ENCODE results near the gene PEX5L. TPM values are rescaled to one million over a fixed set of nuclear protein-coding genes. Genes with fewer than 3 reads are reported as not detected.

PEX5L gene
- polyA plus RNA-seq, 2 of the 4 experiments (the other 2 are of a cell fraction) = 0.06 to 0.08 TPM

DNA sequence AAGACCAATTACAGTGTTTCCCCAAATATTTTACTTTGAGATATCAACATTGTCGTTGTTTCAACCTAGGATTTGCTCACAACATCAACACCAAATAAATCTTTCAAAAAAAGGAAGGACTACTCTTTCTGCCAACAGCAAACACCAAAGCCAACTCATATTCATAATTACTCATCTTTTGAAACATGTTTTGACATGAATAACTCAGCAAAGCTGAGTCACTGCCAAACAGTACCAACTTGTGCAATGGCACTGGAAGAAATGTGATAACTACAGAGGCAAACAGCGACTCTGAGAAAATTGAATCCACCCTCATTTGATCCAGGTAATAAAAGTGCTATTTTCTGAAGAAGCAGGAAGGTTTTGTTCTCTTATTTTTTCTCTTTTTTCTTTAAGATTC, 67.2 kb downstream of the PEX5L start:
- FAIRE-seq (no peak), DNase-seq (ENCODE audit: low read depth in 1 of 2, low spot score in 1 of 2) (peak; percentile 3 to 59), ATAC-seq (peak; percentile 41 to 73; a peak in 2 of 6 replicates)
- Histone ChIP-seq H3K4me1 (0 out of 3 replicates have a peak, but pooled peaks cover 8% of the 10 kb centered on the region), H3K4me3 (no peak overlapping the region), H3K4me2 (peak overlapping the region; percentile 28; the same call in 1 of the 3 replicates), H3K27ac (peak overlapping the region in 1 of 2 experiments; percentile 20; a peak in 1 of 6 replicates), H3K9me3 (no peaks in the 10 kb centered on the region)
- POLR2A ChIA-PET = interaction anchor here (0.5 kb wide), 1 partner anchor 320 kb away, joined by 4 read pairs; no protein-coding TSS in a partner anchor
- TF ChIP-seq, protein P1, sequence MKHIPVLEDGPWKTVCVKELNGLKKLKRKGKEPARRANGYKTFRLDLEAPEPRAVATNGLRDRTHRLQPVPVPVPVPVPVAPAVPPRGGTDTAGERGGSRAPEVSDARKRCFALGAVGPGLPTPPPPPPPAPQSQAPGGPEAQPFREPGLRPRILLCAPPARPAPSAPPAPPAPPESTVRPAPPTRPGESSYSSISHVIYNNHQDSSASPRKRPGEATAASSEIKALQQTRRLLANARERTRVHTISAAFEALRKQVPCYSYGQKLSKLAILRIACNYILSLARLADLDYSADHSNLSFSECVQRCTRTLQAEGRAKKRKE (CRISPR knock-in tag; IDR thresholded peaks at IDR 0.05; ENCODE audit: low read depth) = no peak
- TF ChIP-seq SREBF2 (IDR thresholded peaks at IDR 0.05) = no peak
- TF ChIP-seq EP300 (IDR thresholded peaks at IDR 0.05) = no peak
- TF ChIP-seq FOSB (CRISPR knock-in tag; IDR thresholded peaks at IDR 0.05) = no peak
- TF ChIP-seq, protein P2, sequence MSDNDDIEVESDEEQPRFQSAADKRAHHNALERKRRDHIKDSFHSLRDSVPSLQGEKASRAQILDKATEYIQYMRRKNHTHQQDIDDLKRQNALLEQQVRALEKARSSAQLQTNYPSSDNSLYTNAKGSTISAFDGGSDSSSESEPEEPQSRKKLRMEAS (IDR thresholded peaks at IDR 0.05) = no peak
- TF ChIP-seq MAZ (IDR thresholded peaks at IDR 0.05; ENCODE audit: borderline replicate concordance, low read depth, low read length) = no peak
- no peak for TF ChIP-seq RAD21 (conservative IDR thresholded peaks at IDR 0.05 in 1 of 2, IDR thresholded peaks at IDR 0.05 in 1 of 2)
- no peak for TF ChIP-seq ESRRA (IDR thresholded peaks at IDR 0.05; ENCODE audit: borderline replicate concordance, low read length)
- no peak for TF ChIP-seq CHD2 (IDR thresholded peaks at IDR 0.05; ENCODE audit: low read length, partially characterized antibody)
- TF ChIP-seq TP53 (CRISPR knock-in tag; IDR thresholded peaks at IDR 0.05) = no peak
- no peak for TF ChIP-seq CBX8 (IDR thresholded peaks at IDR 0.05)
- TF ChIP-seq RNF2 (IDR thresholded peaks at IDR 0.05; ENCODE audit: borderline replicate concordance, low read depth) = no peak
- TF ChIP-seq FOSL2 (IDR thresholded peaks at IDR 0.05) = peak; percentile 68
- TF ChIP-seq FOSL2 (CRISPR knock-in tag; IDR thresholded peaks at IDR 0.05) = peak; percentile 81
- peak; percentile 47 to 77 for TF ChIP-seq CEBPB (IDR thresholded peaks at IDR 0.05)
- TF ChIP-seq KDM5A (IDR thresholded peaks at IDR 0.05) = no peak
- no peak for TF ChIP-seq EHF (CRISPR knock-in tag; IDR thresholded peaks at IDR 0.05)
- TF ChIP-seq JUNB (IDR thresholded peaks at IDR 0.05) = peak; percentile 68
- TF ChIP-seq, protein P3, sequence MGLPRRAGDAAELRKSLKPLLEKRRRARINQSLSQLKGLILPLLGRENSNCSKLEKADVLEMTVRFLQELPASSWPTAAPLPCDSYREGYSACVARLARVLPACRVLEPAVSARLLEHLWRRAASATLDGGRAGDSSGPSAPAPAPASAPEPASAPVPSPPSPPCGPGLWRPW (IDR thresholded peaks at IDR 0.05) = 0 out of 2 replicates have a peak, but pooled peaks have one; percentile 49
- CTCF ChIA-PET = no interaction called here
- 7% methylated on average over 2 of the region's 2 CpGs for WGBS (ENCODE audit: missing lambda C conversion rate)

DNA sequence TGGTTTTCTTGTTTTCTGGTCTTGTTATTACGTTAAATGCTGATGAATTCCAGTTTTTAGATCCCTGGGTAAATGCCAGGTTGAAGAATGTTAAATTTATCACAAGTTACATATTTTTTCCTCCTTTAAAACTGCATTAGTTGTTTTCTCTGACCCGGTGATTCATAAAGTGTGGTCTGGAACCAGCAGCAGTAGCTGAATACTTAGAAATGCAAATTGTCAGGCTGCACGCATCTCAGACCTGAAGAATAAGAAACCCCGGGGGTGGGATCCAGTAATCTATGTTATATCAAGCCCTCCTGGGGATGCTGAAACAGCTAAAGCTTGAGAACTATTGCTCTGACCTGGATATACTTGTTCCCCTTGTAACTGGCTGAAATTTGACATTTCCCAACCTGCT, 69.1 kb downstream of the PEX5L start:
- 59% methylated on average over 4 of the region's 4 CpGs for WGBS (ENCODE audit: missing lambda C conversion rate)
- 0 out of 3 replicates have a peak, but pooled peaks cover 8% of the 10 kb centered on the region for H3K4me1 ChIP-seq
- DNase-seq (ENCODE audit: low read depth in 1 of 2, low spot score in 1 of 2) = no peak
- H3K27ac ChIP-seq = no peak overlapping the region
- FAIRE-seq = no peak
- CTCF ChIA-PET = interaction anchor here (0.6 to 1.1 kb wide), 2 partner anchors 21 to 22 kb away, joined by 3 to 4 read pairs; no protein-coding TSS in a partner anchor
- TF ChIP-seq HOXA7 (CRISPR knock-in tag; IDR thresholded peaks at IDR 0.05) (no peak), CEBPB (IDR thresholded peaks at IDR 0.05) (no peak), MYC (IDR thresholded peaks at IDR 0.05; ENCODE audit: borderline replicate concordance, low read length) (no peak), CBX8 (IDR thresholded peaks at IDR 0.05) (no peak), PHF8 (IDR thresholded peaks at IDR 0.05; ENCODE audit: borderline replicate concordance, low read depth) (no peak), FOSB (CRISPR knock-in tag; IDR thresholded peaks at IDR 0.05) (no peak), HEYL (CRISPR knock-in tag; IDR thresholded peaks at IDR 0.05) (no peak), RFX5 (IDR thresholded peaks at IDR 0.05) (no peak), JUN (IDR thresholded peaks at IDR 0.05) (no peak)
- TF ChIP-seq, protein P3 (IDR thresholded peaks at IDR 0.05) = no peak
- TF ChIP-seq, protein P4, sequence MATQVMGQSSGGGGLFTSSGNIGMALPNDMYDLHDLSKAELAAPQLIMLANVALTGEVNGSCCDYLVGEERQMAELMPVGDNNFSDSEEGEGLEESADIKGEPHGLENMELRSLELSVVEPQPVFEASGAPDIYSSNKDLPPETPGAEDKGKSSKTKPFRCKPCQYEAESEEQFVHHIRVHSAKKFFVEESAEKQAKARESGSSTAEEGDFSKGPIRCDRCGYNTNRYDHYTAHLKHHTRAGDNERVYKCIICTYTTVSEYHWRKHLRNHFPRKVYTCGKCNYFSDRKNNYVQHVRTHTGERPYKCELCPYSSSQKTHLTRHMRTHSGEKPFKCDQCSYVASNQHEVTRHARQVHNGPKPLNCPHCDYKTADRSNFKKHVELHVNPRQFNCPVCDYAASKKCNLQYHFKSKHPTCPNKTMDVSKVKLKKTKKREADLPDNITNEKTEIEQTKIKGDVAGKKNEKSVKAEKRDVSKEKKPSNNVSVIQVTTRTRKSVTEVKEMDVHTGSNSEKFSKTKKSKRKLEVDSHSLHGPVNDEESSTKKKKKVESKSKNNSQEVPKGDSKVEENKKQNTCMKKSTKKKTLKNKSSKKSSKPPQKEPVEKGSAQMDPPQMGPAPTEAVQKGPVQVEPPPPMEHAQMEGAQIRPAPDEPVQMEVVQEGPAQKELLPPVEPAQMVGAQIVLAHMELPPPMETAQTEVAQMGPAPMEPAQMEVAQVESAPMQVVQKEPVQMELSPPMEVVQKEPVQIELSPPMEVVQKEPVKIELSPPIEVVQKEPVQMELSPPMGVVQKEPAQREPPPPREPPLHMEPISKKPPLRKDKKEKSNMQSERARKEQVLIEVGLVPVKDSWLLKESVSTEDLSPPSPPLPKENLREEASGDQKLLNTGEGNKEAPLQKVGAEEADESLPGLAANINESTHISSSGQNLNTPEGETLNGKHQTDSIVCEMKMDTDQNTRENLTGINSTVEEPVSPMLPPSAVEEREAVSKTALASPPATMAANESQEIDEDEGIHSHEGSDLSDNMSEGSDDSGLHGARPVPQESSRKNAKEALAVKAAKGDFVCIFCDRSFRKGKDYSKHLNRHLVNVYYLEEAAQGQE (IDR thresholded peaks at IDR 0.05) = no peak
- TF ChIP-seq, protein P2 (IDR thresholded peaks at IDR 0.05) = no peak
- H3K9me3 ChIP-seq = no peaks in the 10 kb centered on the region
- no peak overlapping the region for H3K4me2 ChIP-seq
- POLR2A ChIA-PET = no interaction called here
- ATAC-seq = no peak
- no peak overlapping the region for H3K4me3 ChIP-seq

All from A549 (cell line).